ENCODE measurements around the gene CRYBG2. TPM values are rescaled to one million over a fixed set of nuclear protein-coding genes. Genes with fewer than 3 reads are reported as not detected.

The CRYBG2 gene, protein sequence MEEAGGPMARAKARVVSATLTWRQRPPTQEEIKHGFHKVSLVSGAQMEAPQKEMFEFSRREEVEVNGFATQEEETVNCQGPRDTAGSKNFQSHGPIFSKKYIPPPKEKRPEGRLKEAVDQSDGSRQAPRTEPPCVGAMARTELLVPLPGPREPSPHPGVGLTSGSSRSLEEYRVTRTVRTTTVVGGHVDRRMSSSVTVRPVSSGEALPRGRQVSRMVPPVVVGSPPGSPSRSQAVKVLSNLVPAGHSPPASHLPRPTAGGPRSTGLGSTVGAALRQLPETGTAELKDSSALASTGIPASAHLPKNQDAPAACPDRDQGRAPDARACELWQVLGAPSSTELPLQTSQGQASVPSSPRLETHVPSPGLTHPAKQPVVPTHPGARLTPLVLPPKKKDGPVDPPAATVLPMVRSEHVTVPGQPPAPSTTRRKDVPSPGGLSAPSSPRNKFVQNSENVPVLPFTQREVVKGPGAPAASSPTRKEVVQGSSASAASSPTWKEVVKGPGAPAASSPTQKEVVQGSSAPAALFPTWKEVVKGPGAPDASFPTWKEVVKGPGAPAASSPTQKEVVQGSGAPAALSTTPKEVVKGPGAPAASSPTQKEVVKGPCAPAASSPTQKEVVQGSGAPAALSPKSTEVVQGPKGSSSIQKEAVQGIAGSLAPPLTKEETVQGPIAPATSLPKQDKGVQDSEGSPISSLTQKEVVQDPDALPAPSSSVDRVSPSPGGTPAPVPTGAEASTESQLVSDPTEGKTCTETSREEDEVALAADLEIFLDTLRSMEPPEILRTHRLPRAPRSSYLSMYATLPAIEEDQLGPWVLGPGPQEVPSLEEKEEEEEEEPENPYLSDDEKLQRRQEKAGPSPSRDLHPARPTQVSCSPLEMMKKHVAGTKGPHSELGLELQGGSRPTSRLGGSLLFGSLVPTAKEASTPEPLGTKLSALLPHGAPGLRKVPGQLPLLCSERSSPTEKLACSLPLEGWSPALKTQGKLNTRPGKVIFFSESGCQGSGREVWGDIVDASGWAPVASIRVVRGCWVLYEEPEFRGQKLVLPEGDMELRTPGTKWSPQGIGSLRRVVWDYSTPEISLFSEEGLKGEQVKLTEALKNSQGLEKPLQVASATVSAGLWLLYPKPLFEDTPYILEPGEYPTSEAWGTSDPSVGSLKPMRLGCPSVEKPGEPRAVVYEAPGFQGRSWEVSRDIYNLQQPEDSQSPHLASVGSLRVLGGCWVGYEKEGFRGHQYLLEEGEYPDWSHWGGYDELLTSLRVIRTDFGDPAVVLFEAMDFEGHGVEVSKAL (N-terminal part only)
- not detected for polyA plus RNA-seq (2013, experiment 1 of 2)
- 0.12 TPM for polyA plus RNA-seq (2013, experiment 2 of 2)

DNA sequence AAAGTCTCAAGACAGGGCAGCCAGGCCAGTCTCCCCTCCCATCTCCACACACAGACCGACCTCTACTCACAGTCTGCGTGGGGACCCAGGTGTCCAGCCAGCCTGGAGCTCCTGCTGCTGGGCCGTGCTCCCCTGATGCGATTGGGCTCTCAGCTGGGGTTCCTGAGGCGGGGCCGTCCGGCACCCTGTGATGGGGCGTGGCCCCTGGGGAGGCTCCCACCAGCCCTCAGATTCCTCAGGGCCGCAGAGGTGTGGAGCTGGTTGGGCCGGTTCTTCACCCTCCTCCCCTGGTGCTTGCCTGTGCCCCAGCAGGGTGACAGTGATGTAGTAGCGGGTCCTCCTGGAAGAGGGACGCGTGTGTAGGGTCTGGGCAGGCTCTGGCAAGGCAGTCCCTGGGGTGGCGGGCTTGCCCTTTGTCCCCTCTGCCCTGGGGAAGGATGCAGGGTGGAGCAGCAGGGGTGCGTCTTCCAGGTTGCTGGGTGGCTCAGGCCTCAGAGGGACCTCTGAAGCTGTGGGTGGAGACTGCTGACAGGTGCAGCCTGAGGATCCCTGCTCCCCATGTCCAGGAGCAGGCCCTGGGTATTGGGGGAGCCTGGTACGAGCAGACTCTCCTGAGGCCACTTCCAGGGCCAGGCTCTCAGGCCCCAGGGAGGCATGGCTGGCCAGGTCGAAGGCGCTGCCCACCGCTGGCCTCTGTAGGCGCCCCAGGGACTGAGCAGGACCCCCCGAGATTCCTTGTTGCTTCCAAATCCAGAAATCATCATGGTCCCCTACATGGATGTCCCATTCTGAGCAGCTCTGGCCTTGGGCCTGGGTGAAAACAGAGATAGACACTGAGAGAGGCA is at the start of gene CRYBG2:
CRYBG2 (minus strand) TSS at position 155 of the 845 bp plus-strand sequence. CDS start 7,473 bp downstream, outside the sequence.
- H3K23ac ChIP-seq (ENCODE audit: low read length in 2 of 2) = no peak within 1 kb of the TSS
- no peak within 1 kb of the TSS for H2BK5ac ChIP-seq (ENCODE audit: low read depth, low read length, poor library complexity, severe bottlenecking)
- H3K9me3 ChIP-seq (ENCODE audit: control insufficient read depth, low read length) = no peaks in the 10 kb centered on the region
- no peak within 1 kb of the TSS for H3K14ac ChIP-seq (ENCODE audit: low read length in 2 of 2)
- H3K79me1 ChIP-seq (replicated peaks; ENCODE audit: low read length, poor library complexity, severe bottlenecking) = no peaks in the 10 kb centered on the region
- H2BK15ac ChIP-seq (ENCODE audit: low read depth, poor library complexity, severe bottlenecking) = no peak within 1 kb of the TSS
- H2BK12ac ChIP-seq (ENCODE audit: low read length in 2 of 2) = no peak within 1 kb of the TSS
- no peak within 1 kb of the TSS for H4K91ac ChIP-seq (ENCODE audit: low read length)
- H3K18ac ChIP-seq (ENCODE audit: low read depth in 1 of 2, low read length in 2 of 2) = no peak within 1 kb of the TSS
- no peak within 1 kb of the TSS for H3K4ac ChIP-seq (ENCODE audit: low read depth in 1 of 2, low read length in 2 of 2)
- no peak within 1 kb of the TSS for H2AK5ac ChIP-seq (ENCODE audit: low read length, severe bottlenecking)
- H3K27me3 ChIP-seq (ENCODE audit: control insufficient read depth in 1 of 2, insufficient read depth in 1 of 2, low read length in 2 of 2) = peaks cover 37 to 52% of the 10 kb centered on the region in 2 experiments
- no peak within 1 kb of the TSS for H2AFZ ChIP-seq (ENCODE audit: low read depth, low read length)
- no peak within 1 kb of the TSS for H3K9ac ChIP-seq (ENCODE audit: low read length)
- no peak within 1 kb of the TSS for H3K27ac ChIP-seq (ENCODE audit: low read length, poor library complexity, severe bottlenecking)
- DNase-seq = no peak
- 85% methylated on average over 21 of the region's 21 CpGs for WGBS
- peaks cover 18% of the 10 kb centered on the region for H3K4me1 ChIP-seq (ENCODE audit: control insufficient read depth, insufficient read depth, low read depth, low read length)
- no peaks in the 10 kb centered on the region for H3K36me3 ChIP-seq (ENCODE audit: control insufficient read depth in 1 of 2, insufficient read depth in 2 of 2, low read depth in 1 of 2, low read length in 2 of 2)
- no peak within 1 kb of the TSS for H3K4me2 ChIP-seq (ENCODE audit: low read length, poor library complexity, severe bottlenecking)
- H2BK120ac ChIP-seq (ENCODE audit: low read depth, low read length) = no peak within 1 kb of the TSS
- H4K8ac ChIP-seq (ENCODE audit: low read length) = no peak within 1 kb of the TSS
- H3K4me3 ChIP-seq (ENCODE audit: insufficient read depth in 1 of 2, low read depth in 1 of 2, low read length in 2 of 2) = no peak within 1 kb of the TSS

DNA sequence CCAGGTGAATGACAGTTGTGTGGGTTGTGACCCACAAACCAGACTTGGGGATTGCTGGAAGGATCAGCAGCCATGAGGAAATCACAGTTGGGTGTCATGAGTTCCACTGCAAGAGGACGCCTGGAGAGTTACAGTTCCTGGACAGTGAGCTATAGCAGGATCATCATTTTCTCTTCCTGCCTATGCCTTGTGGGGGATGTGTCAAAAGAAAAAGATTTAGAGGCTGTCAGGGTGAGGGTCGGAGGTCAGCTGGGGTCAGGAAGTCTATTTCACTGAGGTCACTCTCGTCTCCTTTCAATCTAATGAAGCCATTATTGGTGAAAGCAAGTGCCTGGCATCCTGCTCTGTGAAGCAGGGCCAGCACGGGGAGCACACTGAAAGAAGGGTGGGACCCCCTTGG is 49.7 kb upstream of the CRYBG2 start:
- DNase-seq = no peak
- Histone ChIP-seq H4K91ac (ENCODE audit: low read length) (no peak overlapping the region), H3K23ac (ENCODE audit: low read length in 2 of 2) (no peak overlapping the region), H3K4me3 (ENCODE audit: insufficient read depth in 1 of 2, low read depth in 1 of 2, low read length in 2 of 2) (no peak overlapping the region), H2AK5ac (ENCODE audit: low read length, severe bottlenecking) (no peak overlapping the region), H3K27ac (ENCODE audit: low read length, poor library complexity, severe bottlenecking) (no peak overlapping the region), H3K4me2 (ENCODE audit: low read length, poor library complexity, severe bottlenecking) (no peak overlapping the region), H2BK120ac (ENCODE audit: low read depth, low read length) (no peak overlapping the region), H3K9ac (ENCODE audit: low read length) (no peak overlapping the region), H3K18ac (ENCODE audit: low read depth in 1 of 2, low read length in 2 of 2) (no peak overlapping the region), H3K14ac (ENCODE audit: low read length in 2 of 2) (no peak overlapping the region), H2BK15ac (ENCODE audit: low read depth, poor library complexity, severe bottlenecking) (no peak overlapping the region), H3K79me1 (replicated peaks; ENCODE audit: low read length, poor library complexity, severe bottlenecking) (no peaks in the 10 kb centered on the region), H3K4ac (ENCODE audit: low read depth in 1 of 2, low read length in 2 of 2) (no peak overlapping the region), H3K9me3 (ENCODE audit: control insufficient read depth, low read length) (no peaks in the 10 kb centered on the region), H2BK12ac (ENCODE audit: low read length in 2 of 2) (no peak overlapping the region), H3K4me1 (ENCODE audit: control insufficient read depth, insufficient read depth, low read depth, low read length) (no peaks in the 10 kb centered on the region), H2AFZ (ENCODE audit: low read depth, low read length) (no peak overlapping the region), H2BK5ac (ENCODE audit: low read depth, low read length, poor library complexity, severe bottlenecking) (no peak overlapping the region), H4K8ac (ENCODE audit: low read length) (no peak overlapping the region), H3K27me3 (ENCODE audit: control insufficient read depth in 1 of 2, insufficient read depth in 1 of 2, low read length in 2 of 2) (peaks cover 15 to 40% of the 10 kb centered on the region in 2 experiments), H3K36me3 (ENCODE audit: control insufficient read depth in 1 of 2, insufficient read depth in 2 of 2, low read depth in 1 of 2, low read length in 2 of 2) (no peaks in the 10 kb centered on the region)
- WGBS = 41% methylated on average over 4 of the region's 4 CpGs

DNA sequence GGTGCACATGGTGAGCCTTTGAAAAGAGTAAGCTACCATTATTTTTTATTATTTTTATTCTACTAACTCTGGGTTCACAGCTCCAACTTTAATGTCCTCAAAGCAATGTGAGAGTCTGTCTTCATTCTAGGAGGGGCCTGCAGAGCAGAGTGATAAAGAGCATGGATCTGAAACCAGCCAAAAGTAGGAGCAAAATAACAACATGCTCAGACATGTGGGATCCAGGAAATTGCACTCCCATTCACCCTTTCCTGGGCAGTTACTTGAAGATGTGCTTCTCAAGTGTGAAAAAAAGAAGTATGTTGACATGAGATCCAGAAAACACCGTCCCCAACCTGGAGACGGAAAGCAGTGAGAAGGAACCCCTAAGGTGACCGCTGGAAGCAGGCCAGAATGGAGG is 48.0 kb upstream of the CRYBG2 start:
- WGBS = 85% methylated on average over 3 of the region's 3 CpGs
- Histone ChIP-seq H3K79me1 (replicated peaks; ENCODE audit: low read length, poor library complexity, severe bottlenecking) (no peaks in the 10 kb centered on the region), H4K91ac (ENCODE audit: low read length) (no peak overlapping the region), H3K9me3 (ENCODE audit: control insufficient read depth, low read length) (no peaks in the 10 kb centered on the region), H3K27me3 (ENCODE audit: control insufficient read depth in 1 of 2, insufficient read depth in 1 of 2, low read length in 2 of 2) (peaks cover 13 to 40% of the 10 kb centered on the region in 2 experiments), H3K4me2 (ENCODE audit: low read length, poor library complexity, severe bottlenecking) (no peak overlapping the region), H2BK120ac (ENCODE audit: low read depth, low read length) (no peak overlapping the region), H3K14ac (ENCODE audit: low read length in 2 of 2) (no peak overlapping the region), H3K36me3 (ENCODE audit: control insufficient read depth in 1 of 2, insufficient read depth in 2 of 2, low read depth in 1 of 2, low read length in 2 of 2) (no peaks in the 10 kb centered on the region), H2BK15ac (ENCODE audit: low read depth, poor library complexity, severe bottlenecking) (no peak overlapping the region), H2AK5ac (ENCODE audit: low read length, severe bottlenecking) (no peak overlapping the region), H3K23ac (ENCODE audit: low read length in 2 of 2) (no peak overlapping the region), H3K18ac (ENCODE audit: low read depth in 1 of 2, low read length in 2 of 2) (no peak overlapping the region), H2BK12ac (ENCODE audit: low read length in 2 of 2) (no peak overlapping the region), H3K4me3 (ENCODE audit: insufficient read depth in 1 of 2, low read depth in 1 of 2, low read length in 2 of 2) (no peak overlapping the region), H3K27ac (ENCODE audit: low read length, poor library complexity, severe bottlenecking) (no peak overlapping the region), H2BK5ac (ENCODE audit: low read depth, low read length, poor library complexity, severe bottlenecking) (no peak overlapping the region), H3K4ac (ENCODE audit: low read depth in 1 of 2, low read length in 2 of 2) (no peak overlapping the region), H3K4me1 (ENCODE audit: control insufficient read depth, insufficient read depth, low read depth, low read length) (no peaks in the 10 kb centered on the region), H2AFZ (ENCODE audit: low read depth, low read length) (no peak overlapping the region), H3K9ac (ENCODE audit: low read length) (no peak overlapping the region), H4K8ac (ENCODE audit: low read length) (no peak overlapping the region)
- no peak for DNase-seq

Measured in mesenchymal stem cell (in vitro differentiated cells and primary cell).